ENCODE data around the gene PELI2. TPM values are rescaled to one million over a fixed set of nuclear protein-coding genes. Genes with fewer than 3 reads are reported as not detected.

The PELI2 gene
- total and polyA plus RNA-seq, 2 experiments from 2014 or later: 8.0 to 24.5 TPM

DNA sequence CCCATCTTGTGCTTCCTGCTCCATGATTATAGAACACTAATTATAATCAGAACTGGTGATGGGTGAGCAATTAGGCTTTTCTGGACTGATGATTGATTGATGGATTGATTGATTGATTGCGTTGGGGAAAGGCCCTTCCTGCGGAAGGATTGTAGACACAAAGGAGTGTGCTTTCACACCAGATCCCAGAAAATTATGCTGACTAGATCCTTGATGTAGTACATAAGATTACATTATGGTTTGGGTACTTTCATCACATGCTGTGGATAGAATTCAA is 8.4 kb downstream of the PELI2 start (continued):
- TF ChIP-seq ZNF462 (CRISPR knock-in tag; IDR thresholded peaks at IDR 0.05): no peak
- TF ChIP-seq STAT1 (IDR thresholded peaks at IDR 0.05; ENCODE audit: unreplicated experiment): no peak
- TF ChIP-seq JUNB (IDR thresholded peaks at IDR 0.05; ENCODE audit: unreplicated experiment): no peak

- H3K9me3 Mint-ChIP-seq: no peaks in the 10 kb centered on the region
- H3K4me1 Mint-ChIP-seq: peaks cover 56% of the 10 kb centered on the region
- no peaks in the 10 kb centered on the region for H3K36me3 ChIP-seq (ENCODE audit: insufficient read depth)
- peaks cover 12% of the 10 kb centered on the region; the same call in 1 of the 2 replicates for H4K20me1 ChIP-seq (replicated peaks; ENCODE audit: insufficient read depth)
- no peaks in the 10 kb centered on the region for H3K9me2 ChIP-seq (ENCODE audit: insufficient read depth)
- H3K4me3 ChIP-seq: no peak overlapping the region
- no peak overlapping the region for H3K27ac Mint-ChIP-seq
- peaks cover 91% of the 10 kb centered on the region for H3K79me2 ChIP-seq (replicated peaks; ENCODE audit: insufficient read depth)
- no peaks in the 10 kb centered on the region for H3F3A ChIP-seq (replicated peaks; ENCODE audit: low read depth)
- no peak overlapping the region for H2AFZ ChIP-seq
- no peaks in the 10 kb centered on the region for H3K27me3 ChIP-seq (ENCODE audit: insufficient read depth)
- no peak overlapping the region for H3K4me3 Mint-ChIP-seq
- ATAC-seq: no peak
- no peak for DNase-seq (ENCODE audit: low spot score)
- H3K27ac ChIP-seq (ENCODE audit: low read depth): no peak overlapping the region
- H3K4me2 ChIP-seq: no peak overlapping the region
- peaks cover 70% of the 10 kb centered on the region for H3K4me1 ChIP-seq (ENCODE audit: insufficient read depth)
- no peak for TF ChIP-seq JUNB (IDR thresholded peaks at IDR 0.05; ENCODE audit: unreplicated experiment)
- TF ChIP-seq NANOG (IDR thresholded peaks at IDR 0.05; ENCODE audit: borderline replicate concordance): no peak
- no peak for TF ChIP-seq ZNF114 (CRISPR knock-in tag; IDR thresholded peaks at IDR 0.05)
- no peak for TF ChIP-seq EZH2phosphoT487 (IDR thresholded peaks at IDR 0.05; ENCODE audit: unreplicated experiment)
- H3K36me3 Mint-ChIP-seq (ENCODE audit: low read depth): no peaks in the 10 kb centered on the region
- H3K27me3 Mint-ChIP-seq (ENCODE audit: insufficient read depth, low read depth, poor library complexity): peaks cover 10% of the 10 kb centered on the region
These were observed 8.9 kb downstream of the PELI2 start for GRCh38 chr14:56127156-56127555.

Measured in GM23338 (cell line).